NCI-H2107 treated with DMSO at 0.1 percent for 48 hours (cell line): ENCODE measurements around the gene TBC1D1.

Experiments used
- DNase-seq: peaks from one replicate; lab custom pipeline; 2025; ENCODE audit not compliant: unreplicated experiment; lab: John Stamatoyannopoulos, UW

TBC1D1 gene

GRCh38 chr4:38045289-38045988, 154.6 kb downstream of the TBC1D1 start:
- DNase-seq, result no peak

- peak; percentile 42 for DNase-seq
These were observed 156.0 kb downstream of the TBC1D1 start for GRCh38 chr4:38046727-38047489.

- no peak for DNase-seq
These were observed 158.8 kb downstream of the TBC1D1 start for GRCh38 chr4:38049545-38050170.

GRCh38 chr4:38050560-38051350, 159.9 kb downstream of the TBC1D1 start:
- no peak for DNase-seq

- DNase-seq, result no peak
These were observed 164.7 kb downstream of the TBC1D1 start for GRCh38 chr4:38055566-38055965.

- no peak for DNase-seq
These were observed 165.3 kb downstream of the TBC1D1 start for GRCh38 chr4:38056011-38056685.

- DNase-seq, result no peak
These were observed 167.3 kb downstream of the TBC1D1 start for GRCh38 chr4:38058151-38058550.

GRCh38 chr4:38060829-38061431, 170.0 kb downstream of the TBC1D1 start:
- DNase-seq, result no peak

- DNase-seq, result peak; percentile 19
These were observed 171.3 kb downstream of the TBC1D1 start for GRCh38 chr4:38062088-38062775.

GRCh38 chr4:38062776-38063097, 171.9 kb downstream of the TBC1D1 start:
- DNase-seq, result no peak

GRCh38 chr4:38065176-38065575, 174.3 kb downstream of the TBC1D1 start:
- no peak for DNase-seq

GRCh38 chr4:38065900-38066299, 175.0 kb downstream of the TBC1D1 start:
- DNase-seq, result no peak

- no peak for DNase-seq
These were observed 176.6 kb downstream of the TBC1D1 start for GRCh38 chr4:38067499-38067898.

- DNase-seq, result no peak
These were observed 177.2 kb downstream of the TBC1D1 start for GRCh38 chr4:38068107-38068506.

- peak; percentile 12 for DNase-seq
These were observed 178.4 kb downstream of the TBC1D1 start for GRCh38 chr4:38069271-38069760.

- DNase-seq, result no peak
These were observed 181.0 kb downstream of the TBC1D1 start for GRCh38 chr4:38071801-38072431.

GRCh38 chr4:38072578-38072977, 181.7 kb downstream of the TBC1D1 start:
- DNase-seq, result no peak

GRCh38 chr4:38073596-38074234, 182.8 kb downstream of the TBC1D1 start:
- no peak for DNase-seq
